ENCODE measurements around the gene IFNLR1. TPM values are rescaled to one million over a fixed set of nuclear protein-coding genes. Genes with fewer than 3 reads are reported as not detected.

Gene IFNLR1
- total and polyA plus RNA-seq, 2 experiments from 2014 or later = 6.4 to 7.5 TPM

- Histone ChIP-seq H3K27ac (no peak overlapping the region), H3K4me2 (no peak overlapping the region), H3K4me3 (no peak overlapping the region), H3K4me1 (ENCODE audit: insufficient read depth) (peaks cover 11% of the 10 kb centered on the region), H4K20me1 (ENCODE audit: insufficient read depth, poor library complexity, severe bottlenecking) (no peaks in the 10 kb centered on the region), H3K9me2 (replicated peaks; ENCODE audit: insufficient read depth) (no peaks in the 10 kb centered on the region), H3K79me2 (no peaks in the 10 kb centered on the region), H3K36me3 (replicated peaks; ENCODE audit: insufficient read depth, low read depth) (no peaks in the 10 kb centered on the region), H3K27me3 (no peaks in the 10 kb centered on the region), H3K9me3 (ENCODE audit: low read depth) (no peaks in the 10 kb centered on the region), H2AFZ (no peak overlapping the region)
- WGBS (ENCODE audit: low lambda C conversion rate, missing lambda C conversion rate) = 93% methylated on average over 11 of the region's 11 CpGs
- DNase-seq (ENCODE audit: low spot score) = no peak
- TF ChIP-seq EZH2 (IDR thresholded peaks at IDR 0.05; ENCODE audit: borderline replicate concordance) = no peak
- no peak for TF ChIP-seq CTCF (IDR thresholded peaks at IDR 0.05; ENCODE audit: poor library complexity)
- no peak for TF ChIP-seq EZH2phosphoT487 (IDR thresholded peaks at IDR 0.05; ENCODE audit: low read depth, severe bottlenecking, unreplicated experiment)
Measured at GRCh38 chr1:24139841-24140425, 47.2 kb downstream of the IFNLR1 start.

- TF ChIP-seq EZH2 (IDR thresholded peaks at IDR 0.05; ENCODE audit: borderline replicate concordance) = no peak
- TF ChIP-seq EZH2phosphoT487 (IDR thresholded peaks at IDR 0.05; ENCODE audit: low read depth, severe bottlenecking, unreplicated experiment) = no peak
- TF ChIP-seq CTCF (IDR thresholded peaks at IDR 0.05; ENCODE audit: poor library complexity) = no peak
- H3K9me3 ChIP-seq (ENCODE audit: low read depth) = no peaks in the 10 kb centered on the region
- 87% methylated on average over 2 of the region's 2 CpGs for WGBS (ENCODE audit: low lambda C conversion rate, missing lambda C conversion rate)
- H2AFZ ChIP-seq = no peak overlapping the region
- no peaks in the 10 kb centered on the region for H3K36me3 ChIP-seq (replicated peaks; ENCODE audit: insufficient read depth, low read depth)
- no peaks in the 10 kb centered on the region for H4K20me1 ChIP-seq (ENCODE audit: insufficient read depth, poor library complexity, severe bottlenecking)
- H3K79me2 ChIP-seq = no peaks in the 10 kb centered on the region
- H3K27me3 ChIP-seq = no peaks in the 10 kb centered on the region
- H3K4me2 ChIP-seq = no peak overlapping the region
- peaks cover 11% of the 10 kb centered on the region for H3K4me1 ChIP-seq (ENCODE audit: insufficient read depth)
- no peaks in the 10 kb centered on the region for H3K9me2 ChIP-seq (replicated peaks; ENCODE audit: insufficient read depth)
- DNase-seq (ENCODE audit: low spot score) = no peak
- no peak overlapping the region for H3K27ac ChIP-seq
- no peak overlapping the region for H3K4me3 ChIP-seq
Measured at GRCh38 chr1:24139222-24139489, 47.9 kb downstream of the IFNLR1 start.

- WGBS (ENCODE audit: low lambda C conversion rate, missing lambda C conversion rate) = 71% methylated on average over 13 of the region's 13 CpGs
- TF ChIP-seq EZH2phosphoT487 (IDR thresholded peaks at IDR 0.05; ENCODE audit: low read depth, severe bottlenecking, unreplicated experiment) = no peak
- no peak for TF ChIP-seq CTCF (IDR thresholded peaks at IDR 0.05; ENCODE audit: poor library complexity)
- no peak for TF ChIP-seq EZH2 (IDR thresholded peaks at IDR 0.05; ENCODE audit: borderline replicate concordance)
- Histone ChIP-seq H3K27me3 (no peaks in the 10 kb centered on the region), H3K4me1 (ENCODE audit: insufficient read depth) (peaks cover 8% of the 10 kb centered on the region), H3K9me2 (replicated peaks; ENCODE audit: insufficient read depth) (no peaks in the 10 kb centered on the region), H3K27ac (no peak overlapping the region), H3K9me3 (ENCODE audit: low read depth) (no peaks in the 10 kb centered on the region), H3K4me3 (no peak overlapping the region), H3K36me3 (replicated peaks; ENCODE audit: insufficient read depth, low read depth) (no peaks in the 10 kb centered on the region), H3K79me2 (no peaks in the 10 kb centered on the region), H4K20me1 (ENCODE audit: insufficient read depth, poor library complexity, severe bottlenecking) (no peaks in the 10 kb centered on the region), H2AFZ (no peak overlapping the region), H3K4me2 (no peak overlapping the region)
- DNase-seq (ENCODE audit: low spot score) = no peak
Measured at GRCh38 chr1:24138476-24139221, 48.4 kb downstream of the IFNLR1 start.
